Measurements from ENCODE around the gene STK35.
A peak's percentile ranks its signal among the peaks of the same experiment; 100 is the strongest.

The STK35 gene

DNA sequence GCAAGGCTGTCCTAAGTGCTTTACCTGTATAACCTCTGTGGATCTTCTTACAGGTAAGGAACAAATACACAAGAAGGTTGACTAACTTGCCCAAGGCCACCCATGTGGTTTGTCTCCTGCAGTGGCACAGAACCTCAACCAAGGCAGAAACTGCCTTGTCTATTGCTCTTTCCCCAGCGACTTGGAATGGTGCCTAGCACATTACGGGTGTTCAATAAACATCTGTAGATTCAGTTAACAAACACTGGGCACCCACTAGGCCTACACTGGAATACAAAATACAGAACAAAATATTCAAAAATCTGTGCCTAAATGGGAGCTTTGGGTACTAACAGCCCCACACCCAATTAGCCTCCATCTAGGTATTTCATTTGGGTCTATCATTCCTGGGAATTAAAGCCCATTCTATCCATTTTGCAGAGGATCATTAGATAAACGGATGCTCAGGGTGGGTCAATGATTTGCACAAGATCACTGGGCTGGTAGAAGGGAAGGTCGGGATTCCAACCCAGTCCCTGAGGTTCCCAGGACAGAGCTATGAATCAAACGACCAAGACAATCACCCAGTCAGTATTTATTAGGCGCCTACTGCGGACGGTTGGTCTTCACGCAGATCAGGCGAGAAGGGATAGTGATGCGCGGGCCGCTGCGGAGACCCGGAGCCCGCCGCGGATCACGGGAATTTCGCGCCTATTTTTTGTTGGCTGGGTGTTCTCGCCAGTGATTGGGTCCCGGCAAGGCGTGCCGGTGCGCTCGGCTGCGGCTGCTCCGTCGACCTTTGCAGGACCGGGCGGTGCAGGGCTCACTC is at the start of gene STK35:
Gene STK35, plus strand, starts transcription at position 771 of the 808 bp plus-strand sequence. CDS start 55 bp downstream, outside the sequence.
- DNase-seq (ENCODE audit: low read depth): no peak

DNA sequence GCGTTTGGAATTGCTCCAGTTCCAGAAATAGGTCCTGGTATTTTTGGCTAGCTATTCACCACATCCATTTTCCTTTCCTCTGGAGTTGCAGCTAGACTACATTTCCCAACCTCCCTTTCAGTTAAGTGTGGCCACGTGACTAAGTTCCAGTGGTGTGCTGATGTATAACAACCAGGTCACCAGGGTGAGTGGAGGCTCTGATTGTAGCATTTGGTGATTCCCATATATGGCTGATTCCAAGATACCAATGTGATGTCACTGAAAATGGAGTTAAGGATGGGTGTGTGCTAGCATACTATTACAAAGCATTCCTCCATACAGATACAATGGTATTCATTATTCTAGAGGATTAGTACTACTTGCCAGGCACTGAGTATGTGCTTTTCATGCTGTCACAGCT is 49.7 kb upstream of the STK35 start:
- no peak for DNase-seq (ENCODE audit: low read depth)

DNA sequence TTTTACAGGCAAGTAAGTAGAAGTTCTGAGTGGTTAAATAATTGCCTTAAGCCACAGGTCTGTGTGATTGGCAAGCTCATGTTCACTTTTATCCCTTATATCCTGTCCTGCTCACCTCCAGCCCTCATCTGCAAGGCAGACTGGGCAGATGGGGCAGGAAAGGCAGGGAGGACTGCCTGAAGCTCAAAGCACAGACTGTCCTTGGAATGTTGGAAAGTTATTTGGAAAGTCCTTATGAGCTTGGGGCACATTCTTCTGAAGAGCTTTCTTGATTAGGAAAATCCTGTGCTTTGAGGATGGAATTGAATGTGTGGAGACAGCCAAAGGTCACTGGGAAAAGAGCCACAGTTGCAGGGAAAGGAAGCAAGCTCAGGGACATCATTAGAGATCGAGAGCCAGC is 48.9 kb upstream of the STK35 start:
- no peak for DNase-seq (ENCODE audit: low read depth)

DNA sequence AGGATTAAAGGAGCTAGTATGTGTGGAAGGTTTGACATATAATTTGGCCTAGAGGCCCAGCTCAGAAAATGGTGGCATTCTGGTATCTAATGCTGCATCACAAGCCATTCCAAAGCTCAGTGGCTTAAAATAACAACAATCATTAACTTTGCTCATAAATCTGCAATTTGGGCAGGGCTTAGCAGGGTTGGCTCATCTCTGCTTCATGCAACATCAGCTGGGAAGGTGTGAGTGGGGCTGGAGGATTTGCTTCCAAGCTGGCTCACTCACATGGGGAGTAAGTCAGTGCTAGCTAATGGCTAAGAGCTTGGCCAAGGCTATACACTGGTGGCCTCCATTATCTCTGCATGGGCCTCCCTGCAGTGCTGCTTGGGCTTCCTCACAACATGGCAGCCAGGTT is 48.0 kb upstream of the STK35 start:
- no peak for DNase-seq (ENCODE audit: low read depth)

DNA sequence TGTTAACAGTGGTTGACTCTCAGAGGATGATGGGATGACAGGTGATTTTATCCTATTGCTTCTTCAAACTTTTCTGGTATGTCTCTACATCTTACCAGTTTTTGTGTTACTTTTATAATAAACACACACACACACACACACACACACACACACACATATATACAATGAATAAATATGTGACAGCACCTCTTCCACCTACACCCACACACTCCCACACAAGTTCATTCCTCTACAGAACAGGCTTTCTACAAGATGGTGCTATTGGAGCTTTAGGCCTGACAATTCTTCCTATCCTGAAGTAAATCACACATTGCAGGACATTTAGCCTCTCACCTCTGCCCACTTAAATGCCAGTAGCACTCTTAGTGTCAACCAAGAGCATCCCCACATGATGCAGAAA is 46.7 kb upstream of the STK35 start:
- no peak for DNase-seq (ENCODE audit: low read depth)

DNA sequence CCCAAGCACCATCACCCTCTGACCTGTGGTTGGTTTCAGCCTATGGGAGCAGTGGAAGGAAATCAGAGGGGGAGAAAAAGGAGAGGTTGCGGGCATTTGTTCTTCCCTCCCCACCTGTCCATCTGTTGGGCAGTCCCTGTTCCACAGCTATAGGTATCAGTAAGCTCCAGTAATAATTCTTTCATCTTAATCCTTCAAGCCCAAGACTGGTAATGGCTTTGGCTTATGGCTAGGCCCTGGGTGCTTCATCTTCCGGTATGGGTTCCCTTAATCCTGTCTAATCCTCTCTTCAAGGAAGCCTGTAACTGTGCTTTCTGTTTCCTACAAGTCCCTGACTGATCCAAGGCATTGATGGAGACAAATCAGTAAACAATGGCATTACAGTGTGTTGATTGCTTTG is 42.2 kb upstream of the STK35 start:
- no peak for DNase-seq (ENCODE audit: low read depth)

DNA sequence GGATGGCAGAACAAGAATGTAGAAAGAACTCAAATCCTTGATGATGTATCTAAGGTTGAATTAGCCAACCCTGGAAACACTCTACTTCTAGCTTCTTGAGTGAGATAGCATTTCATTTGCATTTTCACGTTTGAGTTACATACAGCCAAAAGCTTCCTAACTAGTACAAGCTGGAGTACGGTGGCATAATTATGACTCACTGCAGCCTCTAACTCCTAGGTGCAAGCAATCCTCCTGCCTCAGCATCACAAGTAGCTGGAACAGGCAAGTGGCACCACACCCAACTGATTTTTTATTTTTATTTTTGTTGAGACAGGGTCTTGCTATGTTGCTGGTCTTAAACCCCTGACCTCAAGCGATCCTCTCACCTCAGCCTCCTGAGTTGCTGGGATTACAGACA is 36.5 kb upstream of the STK35 start:
- DNase-seq (ENCODE audit: low read depth): no peak

DNA sequence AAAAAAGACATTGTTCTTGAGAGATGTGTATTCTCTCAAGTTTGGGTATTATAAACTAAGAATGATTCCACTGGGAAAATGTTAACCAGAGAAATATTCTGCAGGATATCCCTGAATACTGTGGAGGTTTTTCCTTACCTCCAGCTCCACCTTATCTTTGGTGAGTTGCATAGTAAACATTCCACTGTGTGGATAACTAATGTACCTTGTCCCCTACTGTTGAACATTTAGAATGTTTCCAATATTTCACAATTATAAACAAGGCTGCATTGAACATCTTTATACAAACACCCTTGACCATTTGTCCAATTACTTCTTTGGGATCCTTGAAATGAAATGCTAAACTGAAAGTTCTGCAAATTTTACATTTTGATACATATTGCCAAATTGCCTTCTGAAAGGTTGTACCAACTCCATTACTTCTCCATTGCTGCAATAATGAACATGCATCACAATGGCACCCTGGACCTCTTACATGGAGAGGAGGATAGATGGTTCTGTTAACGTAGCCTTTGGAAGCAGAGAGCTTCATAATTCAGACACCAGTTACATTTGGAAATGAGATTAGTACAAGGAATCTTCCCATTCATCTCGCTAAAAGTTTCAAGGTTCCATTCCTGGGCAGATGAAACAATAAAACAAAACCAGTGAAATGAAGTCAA is 35.0 kb upstream of the STK35 start:
- DNase-seq (ENCODE audit: low read depth): no peak

DNA sequence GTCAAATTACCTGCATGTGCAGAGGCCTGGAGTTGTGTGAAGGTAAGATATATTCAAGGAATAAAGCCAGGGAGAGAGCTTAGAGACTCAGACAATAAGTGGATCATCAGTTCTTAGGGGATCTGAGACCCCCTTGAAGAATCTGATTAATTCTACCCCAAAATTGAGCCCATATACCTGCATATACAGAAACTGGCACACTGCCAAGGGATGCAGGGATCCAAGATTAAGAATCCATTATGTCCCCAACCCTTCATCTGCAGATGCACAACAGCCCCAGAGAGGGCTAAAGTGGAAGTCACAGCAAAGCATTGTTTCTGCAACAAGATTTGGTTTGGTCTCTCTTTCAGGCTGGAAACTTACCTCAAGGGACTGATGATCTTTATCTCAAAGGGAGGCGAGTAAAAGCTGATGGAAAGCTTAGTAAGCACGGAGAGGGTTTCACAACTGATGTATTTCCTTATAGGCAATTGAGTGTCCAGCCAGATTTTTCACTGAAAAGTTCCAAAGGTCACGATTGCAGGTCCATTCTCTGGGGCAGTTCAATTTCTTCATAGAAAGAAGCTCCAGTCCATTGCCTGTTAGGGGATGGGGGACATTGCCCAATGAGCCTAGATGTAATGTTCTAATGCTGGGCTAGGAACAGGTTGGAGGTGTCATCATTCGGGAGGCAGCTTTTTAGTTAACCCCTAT is 20.9 kb upstream of the STK35 start:
- DNase-seq (ENCODE audit: low read depth): no peak

DNA sequence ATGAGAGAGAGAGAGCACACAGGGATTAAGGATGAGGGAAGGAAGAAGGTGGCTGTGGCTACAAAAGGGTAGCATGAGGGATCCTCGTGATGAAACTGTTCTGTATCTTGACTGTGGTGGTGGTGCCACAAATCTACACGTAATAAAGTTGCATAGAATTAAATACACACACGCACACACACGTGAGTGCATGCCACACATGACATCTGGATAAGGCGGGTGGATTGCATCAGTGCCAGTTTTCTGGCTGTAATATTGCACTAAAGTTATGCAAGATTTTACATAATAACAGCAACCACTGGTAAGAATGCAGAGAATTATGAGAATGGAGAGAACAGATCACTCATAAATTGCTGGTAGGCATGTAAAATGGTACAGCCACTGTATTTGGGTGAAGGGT is 16.9 kb upstream of the STK35 start:
- no peak for DNase-seq (ENCODE audit: low read depth)

DNA sequence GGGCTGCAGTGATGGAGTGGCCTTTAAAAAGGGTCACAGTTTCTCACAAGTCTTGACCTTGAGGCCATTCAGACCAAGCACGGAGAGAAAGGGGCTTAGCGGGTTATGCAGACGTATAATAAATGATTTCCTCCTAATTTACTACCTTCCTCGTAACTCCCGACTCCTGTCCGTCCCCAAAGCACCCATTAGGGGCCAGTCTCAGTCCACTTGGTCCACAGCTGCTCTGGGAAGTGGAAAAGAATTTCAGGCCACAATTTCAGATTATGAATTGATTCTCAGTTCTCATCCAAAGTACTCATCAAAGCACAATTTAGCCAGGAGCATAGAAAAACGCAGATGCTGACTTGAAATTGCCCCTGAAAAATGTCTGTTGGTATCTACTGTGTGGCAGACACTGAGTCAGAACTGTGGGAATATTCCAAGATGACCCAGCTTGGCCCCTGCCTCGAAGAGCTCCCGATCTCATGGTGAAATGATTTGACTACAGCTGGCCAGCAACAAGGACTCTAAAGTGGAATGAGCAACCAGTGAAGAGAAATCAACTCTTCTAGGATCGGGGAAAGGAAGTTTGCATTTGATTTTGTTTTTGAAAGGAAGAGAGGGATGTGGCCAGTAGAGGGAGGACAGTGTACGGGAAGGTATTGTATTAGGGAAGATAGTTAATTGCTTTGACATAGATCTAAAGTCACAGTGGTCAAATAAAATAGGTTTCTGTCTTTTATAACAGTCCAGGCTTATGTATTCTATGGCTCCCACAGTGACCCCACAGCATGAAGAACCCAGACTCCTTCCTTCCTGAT is 15.2 kb upstream of the STK35 start:
- no peak for DNase-seq (ENCODE audit: low read depth)

DNA sequence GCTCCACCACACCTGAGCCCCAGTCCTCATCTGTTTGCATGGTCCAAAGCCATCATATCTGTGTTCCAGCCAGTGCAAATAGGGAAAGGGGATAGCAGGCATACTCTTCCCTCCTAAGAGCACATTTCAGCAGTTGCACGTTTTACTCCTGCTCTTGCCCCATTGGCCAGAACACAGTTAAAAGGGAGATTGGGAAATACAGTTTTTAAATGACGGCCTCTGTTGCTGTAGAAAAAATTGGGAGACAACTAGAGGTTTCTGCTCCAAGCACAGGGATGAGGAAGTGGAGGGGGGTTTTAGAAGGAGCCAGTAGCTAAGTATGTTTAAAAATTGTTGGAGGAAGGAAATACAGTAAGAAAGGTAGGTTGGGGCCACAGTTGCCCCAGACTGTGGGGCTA is 14.6 kb upstream of the STK35 start:
- DNase-seq (ENCODE audit: low read depth): no peak

DNA sequence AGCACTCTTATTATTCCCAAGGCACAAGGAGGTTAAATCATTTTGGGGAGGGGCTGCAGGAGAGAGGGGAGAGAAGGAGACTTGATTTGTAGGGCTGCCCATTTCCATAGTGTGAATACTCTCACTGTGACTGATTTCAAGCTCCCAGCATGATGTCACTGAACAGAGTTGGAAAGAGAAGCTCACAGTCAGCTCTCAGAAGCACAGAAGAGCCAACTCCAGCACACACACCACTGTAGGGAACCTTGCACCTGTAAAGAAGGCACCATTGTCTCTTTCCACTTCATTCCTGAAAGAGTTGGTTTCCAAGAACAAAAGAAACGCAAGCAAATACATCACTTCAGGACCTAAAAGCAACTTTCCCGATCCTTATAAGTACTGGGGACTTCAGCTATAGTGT is 12.7 kb upstream of the STK35 start:
- no peak for DNase-seq (ENCODE audit: low read depth)

DNA sequence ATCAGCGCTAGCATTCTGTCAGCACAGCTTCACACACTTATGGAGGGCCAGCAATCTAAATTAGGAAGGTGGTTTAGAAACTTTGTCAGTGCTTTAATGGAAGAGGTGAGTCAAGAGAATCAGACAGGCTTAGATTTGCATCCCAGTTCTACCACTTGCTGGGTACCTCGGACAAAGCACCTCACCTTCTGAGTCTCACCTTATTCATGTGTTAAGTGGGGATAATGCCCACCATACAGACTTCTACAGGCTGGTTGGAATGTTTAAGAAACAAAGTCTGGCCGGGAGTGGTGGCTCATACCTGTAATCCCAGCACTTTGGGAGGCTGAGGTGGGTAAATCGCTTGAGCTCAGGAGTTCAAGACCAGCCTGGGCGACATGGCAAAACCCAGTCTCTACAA is 12.2 kb upstream of the STK35 start:
- DNase-seq (ENCODE audit: low read depth): no peak

DNA sequence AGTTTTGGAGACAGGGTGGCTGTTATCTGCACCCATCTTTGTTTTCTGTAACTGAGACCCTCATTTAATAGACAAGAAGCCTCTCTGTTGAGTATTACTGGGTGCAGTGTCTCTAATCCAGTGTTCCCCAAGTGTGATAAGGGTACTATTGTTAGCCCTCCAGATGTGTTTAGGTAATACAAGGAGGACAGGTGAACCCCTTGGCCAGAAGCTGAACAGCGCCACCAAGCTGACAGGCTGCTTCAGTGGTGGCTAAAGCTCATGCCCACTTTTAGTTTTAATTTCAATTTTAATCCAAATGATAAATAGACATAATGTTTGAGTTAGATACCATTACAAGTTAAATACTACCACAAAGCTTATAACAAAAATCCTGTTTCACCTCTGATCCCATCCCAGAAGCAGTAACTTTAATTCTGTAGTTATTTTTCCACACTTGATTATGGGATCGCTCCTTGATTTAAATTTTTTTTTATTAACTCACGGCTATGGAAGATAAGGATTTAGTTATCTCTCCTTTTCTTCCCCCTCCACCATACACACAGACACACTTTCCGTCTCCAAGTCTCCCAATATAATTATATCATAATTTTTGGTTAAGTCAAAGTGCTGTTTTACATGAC is 8.4 kb upstream of the STK35 start:
- DNase-seq (ENCODE audit: low read depth): no peak

DNA sequence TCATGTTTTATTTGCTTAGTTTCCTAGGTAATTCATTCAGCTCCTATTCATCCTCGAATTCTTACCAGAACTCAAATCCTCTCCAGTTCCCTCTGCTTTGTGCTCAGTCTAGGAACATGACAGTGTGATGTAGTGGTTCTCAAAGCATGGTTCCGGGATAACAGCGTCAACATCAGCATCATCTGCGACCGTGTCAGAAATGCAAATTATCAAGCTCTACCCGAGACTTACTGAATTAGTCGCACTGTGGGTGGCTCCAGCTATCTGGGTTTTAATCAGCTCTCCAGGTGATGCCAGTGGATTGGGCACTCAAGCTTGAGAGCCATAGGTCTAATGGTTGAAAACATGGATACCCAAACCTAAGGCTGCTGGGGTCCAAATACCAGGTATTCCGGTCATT is 7.7 kb upstream of the STK35 start:
- no peak for DNase-seq (ENCODE audit: low read depth)

DNA sequence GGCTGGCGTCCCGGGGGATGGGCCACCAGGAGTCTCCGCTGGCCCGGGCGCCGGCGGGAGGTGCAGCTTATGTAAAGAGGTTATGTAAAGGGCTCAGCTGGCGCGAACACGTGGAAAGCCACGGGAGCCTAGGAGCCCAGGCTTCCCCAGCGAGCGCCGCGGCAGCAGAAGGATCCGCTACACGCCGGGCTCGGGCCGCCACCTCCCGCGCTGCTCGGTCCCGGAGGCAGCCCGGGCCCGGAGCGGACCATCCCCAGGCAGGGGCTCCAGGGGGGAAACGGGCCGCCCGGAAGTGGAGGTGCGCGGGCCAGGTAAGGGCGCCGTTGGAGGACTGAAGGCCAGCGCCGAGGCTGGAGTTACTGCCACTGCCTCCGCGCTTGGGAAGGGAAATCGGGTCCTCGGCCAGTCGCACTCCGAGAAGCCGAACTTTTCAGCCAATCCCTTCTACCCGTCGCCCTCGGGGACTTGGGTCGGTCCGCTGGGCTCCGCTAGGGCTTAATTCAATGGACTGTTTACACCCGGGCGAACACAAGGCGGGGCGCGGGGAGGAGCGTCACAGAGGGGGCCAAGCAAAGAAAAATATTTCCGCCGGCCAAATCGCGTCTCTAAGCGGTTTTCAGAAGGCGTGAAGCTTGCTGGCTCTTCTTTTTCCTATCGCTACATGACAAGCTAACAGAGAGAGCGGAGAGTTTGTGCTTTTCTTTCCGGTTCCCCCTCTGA is 398 bp downstream of the STK35 start:
- peak; percentile 81 for DNase-seq (ENCODE audit: low read depth)

DNA sequence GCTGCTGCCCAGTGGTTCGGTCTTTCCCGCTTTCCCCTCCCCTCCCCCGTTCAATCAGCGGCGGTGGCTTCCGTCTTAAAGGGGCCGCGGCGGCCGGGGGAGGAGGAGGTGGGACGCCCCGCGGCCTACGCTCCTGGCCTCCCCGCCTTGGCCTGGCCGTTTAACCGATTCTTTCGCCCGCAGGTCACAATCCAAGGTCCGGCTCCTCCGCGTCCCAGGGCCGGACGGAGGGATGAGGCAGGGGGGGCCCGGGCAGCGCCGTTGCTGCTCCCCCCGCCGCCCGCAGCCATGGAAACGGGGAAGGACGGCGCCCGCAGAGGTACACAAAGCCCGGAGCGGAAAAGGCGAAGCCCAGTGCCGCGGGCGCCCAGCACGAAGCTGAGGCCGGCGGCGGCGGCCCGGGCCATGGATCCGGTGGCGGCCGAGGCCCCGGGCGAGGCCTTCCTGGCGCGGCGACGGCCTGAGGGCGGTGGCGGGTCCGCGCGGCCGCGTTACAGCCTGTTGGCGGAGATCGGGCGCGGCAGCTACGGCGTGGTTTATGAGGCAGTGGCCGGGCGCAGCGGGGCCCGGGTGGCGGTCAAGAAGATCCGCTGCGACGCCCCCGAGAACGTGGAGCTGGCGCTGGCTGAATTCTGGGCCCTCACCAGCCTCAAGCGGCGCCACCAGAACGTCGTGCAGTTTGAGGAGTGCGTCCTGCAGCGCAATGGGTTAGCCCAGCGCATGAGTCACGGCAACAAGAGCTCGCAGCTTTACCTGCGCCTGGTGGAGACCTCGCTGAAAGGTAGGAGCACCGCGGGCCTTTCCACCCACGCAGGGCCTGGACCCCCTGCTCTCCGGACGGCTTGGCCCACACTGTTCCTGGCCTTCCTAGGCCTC is 1.2 kb downstream of the STK35 start:
- peak; percentile 81 for DNase-seq (ENCODE audit: low read depth)

DNA sequence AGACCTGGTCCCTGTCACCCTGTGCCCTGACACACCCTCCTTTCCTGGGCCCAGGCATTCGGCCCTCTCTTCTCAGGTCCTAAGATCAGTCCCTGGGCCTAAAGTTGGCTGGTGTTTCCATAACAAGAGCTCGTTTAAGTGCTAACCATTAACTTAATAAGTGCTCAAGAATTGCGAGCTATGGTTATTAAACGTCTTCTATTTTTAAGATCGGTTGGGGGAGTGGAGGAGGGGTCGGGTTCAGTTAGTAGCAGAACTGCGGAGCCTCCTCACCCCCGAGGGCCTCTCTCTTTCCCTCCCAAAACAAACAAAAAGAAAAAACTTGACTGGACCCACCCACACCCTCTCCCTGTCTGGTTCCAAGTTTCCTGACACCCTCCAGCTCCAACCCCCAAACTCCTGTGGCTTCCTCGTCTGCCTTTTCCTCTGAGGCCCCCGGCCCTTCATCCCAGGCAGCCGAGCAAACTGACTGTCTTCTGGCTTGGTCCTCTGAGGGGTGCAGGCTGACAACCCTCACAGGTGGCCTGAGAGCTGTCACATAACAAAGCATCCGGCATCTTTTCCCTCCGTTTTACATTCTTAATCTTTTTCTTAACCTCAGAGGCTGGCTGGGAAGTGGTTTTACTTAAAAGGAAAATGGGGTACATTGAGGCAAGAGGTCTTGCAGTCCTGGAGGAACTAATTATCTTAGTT is 2.0 kb downstream of the STK35 start:
- no peak for DNase-seq (ENCODE audit: low read depth)

DNA sequence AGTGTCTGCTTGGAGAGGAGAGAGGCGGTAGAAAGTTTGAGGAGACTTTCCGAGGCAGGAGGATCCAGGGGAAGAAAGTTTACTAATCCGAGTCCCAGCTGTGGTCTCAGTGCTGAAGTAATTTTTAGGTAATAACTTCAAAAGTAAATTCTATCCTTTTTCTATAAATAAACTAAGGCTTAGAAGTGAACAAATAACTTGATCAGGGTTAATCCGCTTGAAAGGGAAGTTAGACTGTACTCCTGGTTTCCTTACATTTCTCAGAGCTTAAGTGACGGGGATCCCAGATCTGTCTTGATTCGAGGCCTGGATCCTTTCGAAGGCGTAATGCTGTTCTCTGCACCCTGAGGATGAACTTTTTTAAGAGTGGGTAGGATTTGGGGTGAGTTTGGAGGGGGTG is 2.6 kb downstream of the STK35 start:
- no peak for DNase-seq (ENCODE audit: low read depth)

Measured in HS-27A (cell line).